GM18517 (cell line): ENCODE results near the gene RBM12.
"Not testable (repeated sequence)": the region's sequence is repeated elsewhere in the genome, so short reads cannot be mapped to it uniquely, and the experiment has no call there.

ENCODE experiments used
- ATAC-seq: cut with Tn5 transposase; IDR thresholded peaks from one replicate; pipeline ENCODE4 v1.9.1; 2021; ENCODE audit warnings: mild to moderate bottlenecking, moderate library complexity; ENCODE audit not compliant: unreplicated experiment

The RBM12 gene

GRCh38 chr20:35698298-35699126, 33.8 kb upstream of the RBM12 start:
- ATAC-seq, result no peak

GRCh38 chr20:35697696-35698297, 33.1 kb upstream of the RBM12 start:
- ATAC-seq, result no peak

- ATAC-seq, result no peak
Measured at GRCh38 chr20:35695978-35696377, 31.3 kb upstream of the RBM12 start.

GRCh38 chr20:35695245-35695749, 30.6 kb upstream of the RBM12 start:
- no peak for ATAC-seq

- ATAC-seq, result no peak
Measured at GRCh38 chr20:35690265-35690664, 25.6 kb upstream of the RBM12 start.

GRCh38 chr20:35686872-35687271, 22.2 kb upstream of the RBM12 start:
- not testable (repeated sequence) for ATAC-seq

- ATAC-seq, result not testable (repeated sequence)
Measured at GRCh38 chr20:35685368-35685767, 20.7 kb upstream of the RBM12 start.

GRCh38 chr20:35681960-35682359, 17.3 kb upstream of the RBM12 start:
- no peak for ATAC-seq

GRCh38 chr20:35680452-35681183, 15.9 kb upstream of the RBM12 start:
- no peak for ATAC-seq

GRCh38 chr20:35674921-35675320, 10.2 kb upstream of the RBM12 start:
- no peak for ATAC-seq

- ATAC-seq, result no peak
Measured at GRCh38 chr20:35673884-35674283, 9.2 kb upstream of the RBM12 start.

GRCh38 chr20:35669681-35670080, 5.0 kb upstream of the RBM12 start:
- no peak for ATAC-seq

- ATAC-seq, result no peak
Measured at GRCh38 chr20:35669221-35669620, 4.5 kb upstream of the RBM12 start.

- ATAC-seq, result no peak
Measured at GRCh38 chr20:35665949-35666288, 1.2 kb upstream of the RBM12 start.

- ATAC-seq, result peak; percentile 29
Measured at GRCh38 chr20:35663516-35664465, 909 bp downstream of the RBM12 start.

- no peak for ATAC-seq
Measured at GRCh38 chr20:35662551-35662950, 2.1 kb downstream of the RBM12 start.

GRCh38 chr20:35661908-35662307, 2.8 kb downstream of the RBM12 start:
- no peak for ATAC-seq

GRCh38 chr20:35661053-35661452, 3.6 kb downstream of the RBM12 start:
- no peak for ATAC-seq

GRCh38 chr20:35660122-35660937, 4.4 kb downstream of the RBM12 start:
- no peak for ATAC-seq

- ATAC-seq, result no peak
Measured at GRCh38 chr20:35657271-35657670, 7.4 kb downstream of the RBM12 start.
